Measurements from ENCODE around the gene DNAJC1.

DNA sequence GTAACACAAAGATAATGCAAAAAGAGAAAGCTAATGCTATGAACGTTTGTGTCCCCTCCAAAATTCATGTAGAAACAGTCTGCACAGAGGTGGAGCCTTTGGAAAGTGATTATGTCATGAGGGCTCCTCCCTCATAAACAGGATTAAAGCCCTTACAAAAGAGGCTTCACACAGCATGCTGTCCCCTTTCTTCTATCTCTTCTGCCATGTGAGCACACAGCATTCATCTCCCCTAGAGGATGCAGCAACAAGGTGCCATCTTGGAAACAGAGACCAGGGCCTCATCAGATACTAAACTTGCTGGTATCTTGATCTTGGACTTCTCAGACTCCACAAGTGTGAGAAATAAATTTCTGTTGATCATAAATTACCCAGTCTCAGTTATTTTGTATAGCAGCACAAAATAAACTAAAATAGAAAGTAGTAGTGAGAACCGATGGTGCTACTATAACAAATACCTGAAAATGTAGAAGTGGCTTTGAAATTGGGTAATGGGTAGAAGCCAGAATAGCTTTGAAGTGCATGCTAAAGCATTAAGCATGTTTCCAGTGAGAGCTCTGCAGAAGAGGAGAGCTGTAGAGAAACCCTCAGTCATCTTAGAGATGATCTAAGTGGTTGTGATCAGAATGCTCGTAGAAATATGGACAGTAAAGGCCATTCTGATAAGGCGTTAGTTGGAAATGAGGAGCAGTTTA lies 108.7 kb downstream of the DNAJC1 start:
- TF ChIP-seq JUN (IDR thresholded peaks at IDR 0.05) = no peak
- TF ChIP-seq, protein P1, sequence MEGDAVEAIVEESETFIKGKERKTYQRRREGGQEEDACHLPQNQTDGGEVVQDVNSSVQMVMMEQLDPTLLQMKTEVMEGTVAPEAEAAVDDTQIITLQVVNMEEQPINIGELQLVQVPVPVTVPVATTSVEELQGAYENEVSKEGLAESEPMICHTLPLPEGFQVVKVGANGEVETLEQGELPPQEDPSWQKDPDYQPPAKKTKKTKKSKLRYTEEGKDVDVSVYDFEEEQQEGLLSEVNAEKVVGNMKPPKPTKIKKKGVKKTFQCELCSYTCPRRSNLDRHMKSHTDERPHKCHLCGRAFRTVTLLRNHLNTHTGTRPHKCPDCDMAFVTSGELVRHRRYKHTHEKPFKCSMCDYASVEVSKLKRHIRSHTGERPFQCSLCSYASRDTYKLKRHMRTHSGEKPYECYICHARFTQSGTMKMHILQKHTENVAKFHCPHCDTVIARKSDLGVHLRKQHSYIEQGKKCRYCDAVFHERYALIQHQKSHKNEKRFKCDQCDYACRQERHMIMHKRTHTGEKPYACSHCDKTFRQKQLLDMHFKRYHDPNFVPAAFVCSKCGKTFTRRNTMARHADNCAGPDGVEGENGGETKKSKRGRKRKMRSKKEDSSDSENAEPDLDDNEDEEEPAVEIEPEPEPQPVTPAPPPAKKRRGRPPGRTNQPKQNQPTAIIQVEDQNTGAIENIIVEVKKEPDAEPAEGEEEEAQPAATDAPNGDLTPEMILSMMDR (IDR thresholded peaks at IDR 0.05) = no peak
- no peak for TF ChIP-seq JUNB (IDR thresholded peaks at IDR 0.05)
